GM23338 (cell line): Measurements from ENCODE around the gene ST8SIA6. TPM values are rescaled to one million over a fixed set of nuclear protein-coding genes. Genes with fewer than 3 reads are reported as not detected.

Experiments
- ATAC-seq: fragments of 200-7000 bp; cut with Tn5 transposase; 3 replicates; pipeline ENCODE4 v1.9.1; 2020
- DNase-seq: peaks from one replicate; pipeline ENCODE4 v3.0.0-alpha.2; 2015; ENCODE audit warnings: low spot score
- H2AFZ ChIP-seq: fragments of 200-600 bp; sonication (generic); 2 replicates; pipeline ENCODE4 v1.8.0; 2016; ENCODE audit warnings: antibody characterized with exemption, mild to moderate bottlenecking, moderate library complexity
- H3F3A ChIP-seq: fragments of 200-600 bp; sonication (generic); replicated peaks from 2 replicates; pipeline ENCODE4 v1.8.0; 2017; ENCODE audit warnings: antibody characterized with exemption, mixed run types, low read depth
- H3K27ac ChIP-seq: fragments of 200-600 bp; sonication (generic); 2 replicates; pipeline ENCODE4 v1.6.1; 2016; ENCODE audit warnings: low read depth
- H3K27me3 ChIP-seq: fragments of 200-600 bp; sonication (generic); 2 replicates; pipeline ENCODE4 v1.8.0; 2016; ENCODE audit warnings: mild to moderate bottlenecking, mixed run types, moderate library complexity; ENCODE audit not compliant: insufficient read depth
- H3K36me3 ChIP-seq: fragments of 200-600 bp; sonication (generic); 2 replicates; pipeline ENCODE4 v1.8.0; 2016; ENCODE audit warnings: mild to moderate bottlenecking; ENCODE audit not compliant: insufficient read depth
- H3K4me1 ChIP-seq: fragments of 200-600 bp; sonication (generic); 2 replicates; pipeline ENCODE4 v1.8.0; 2016; ENCODE audit warnings: mild to moderate bottlenecking, moderate library complexity; ENCODE audit not compliant: insufficient read depth
- H3K4me2 ChIP-seq: fragments of 200-600 bp; sonication (generic); 2 replicates; pipeline ENCODE4 v1.7.1; 2017; ENCODE audit warnings: mixed run types
- H3K4me3 ChIP-seq: fragments of 200-600 bp; sonication (generic); 2 replicates; pipeline ENCODE4 v1.6.1; 2016; ENCODE audit warnings: mixed run types
- H3K79me2 ChIP-seq: fragments of 200-600 bp; sonication (generic); replicated peaks from 2 replicates; pipeline ENCODE4 v1.8.0; 2017; ENCODE audit warnings: mild to moderate bottlenecking; ENCODE audit not compliant: insufficient read depth
- H3K9me2 ChIP-seq: fragments of 200-600 bp; sonication (generic); 2 replicates; pipeline ENCODE4 v1.8.0; 2017; ENCODE audit not compliant: insufficient read depth
- H4K20me1 ChIP-seq: fragments of 200-600 bp; sonication (generic); replicated peaks from 2 replicates; pipeline ENCODE4 v1.8.0; 2017; ENCODE audit warnings: mild to moderate bottlenecking; ENCODE audit not compliant: insufficient read depth
- H3K27ac Mint-ChIP-seq: 2 replicates; pipeline ENCODE4 v1.8.0; 2020; ENCODE audit warnings: inconsistent platforms, mild to moderate bottlenecking, moderate library complexity, mixed read lengths
- H3K27me3 Mint-ChIP-seq: 3 replicates; pipeline ENCODE4 v1.8.0; 2022; ENCODE audit warnings: low read depth, mild to moderate bottlenecking, moderate library complexity, mixed read lengths, inconsistent platforms; ENCODE audit not compliant: insufficient read depth, poor library complexity
- H3K36me3 Mint-ChIP-seq: 3 replicates; pipeline ENCODE4 v1.8.0; 2021; ENCODE audit warnings: low read depth, mild to moderate bottlenecking, inconsistent platforms, moderate library complexity, mixed read lengths
- H3K4me1 Mint-ChIP-seq: 3 replicates; pipeline ENCODE4 v1.8.0; 2020; ENCODE audit warnings: mild to moderate bottlenecking, inconsistent platforms, mixed read lengths
- H3K4me3 Mint-ChIP-seq: 3 replicates; pipeline ENCODE4 v1.8.0; 2021; ENCODE audit warnings: moderate library complexity, mild to moderate bottlenecking, inconsistent platforms, mixed read lengths
- H3K9me3 Mint-ChIP-seq: 3 replicates; pipeline ENCODE4 v1.8.0; 2020; ENCODE audit warnings: moderate library complexity, mild to moderate bottlenecking, inconsistent platforms, mixed read lengths
- ETS1 ChIP-seq: IDR thresholded peaks from 2 replicates; pipeline ENCODE4 v1.6.1; 2016; ENCODE audit warnings: antibody characterized with exemption
- EZH2 ChIP-seq: fragments of 200-600 bp; sonication (generic); IDR thresholded peaks from one replicate; pipeline ENCODE4 v1.8.0; 2017; ENCODE audit warnings: antibody characterized with exemption, mild to moderate bottlenecking, low read depth; ENCODE audit not compliant: unreplicated experiment
- EZH2phosphoT487 ChIP-seq: fragments of 200-600 bp; sonication (generic); IDR thresholded peaks from one replicate; pipeline ENCODE4 v1.8.1; 2018; ENCODE audit warnings: antibody characterized with exemption; ENCODE audit not compliant: unreplicated experiment
- JUNB ChIP-seq: IDR thresholded peaks from one replicate; pipeline ENCODE4 v1.6.1; 2016; ENCODE audit warnings: antibody characterized with exemption; ENCODE audit not compliant: unreplicated experiment
- REST ChIP-seq: IDR thresholded peaks from one replicate; pipeline ENCODE4 v1.6.1; 2018; ENCODE audit warnings: antibody characterized with exemption; ENCODE audit not compliant: unreplicated experiment
- ZNF114 ChIP-seq: fragments of 250-450 bp; sonication (Bioruptor Pico); IDR thresholded peaks from 2 replicates; pipeline ENCODE4 v1.5.0; 2020; ENCODE audit warnings: mild to moderate bottlenecking, moderate library complexity
- polyA plus RNA-seq: library from polyadenylated mRNA; unstranded; fragments of >200 nt; fragmentation: Nextera tagmentation; extraction: Ambion mirVana; gene quantifications from 2 replicates; pipeline ENCODE4 v1.2.1, GENCODE V29; 2016
- total RNA-seq: library from RNA; depleted of rRNA; stranded (reverse); fragments of >200 nt; shearing (Covaris generic); gene quantifications from 2 replicates; pipeline ENCODE4 v1.2.3, GENCODE V29; 2014

Gene ST8SIA6
- total and polyA plus RNA-seq, 2 experiments from 2014 or later, result 1.6 to 2.3 TPM

- H3K9me3 Mint-ChIP-seq, result no peaks in the 10 kb centered on the region
- Histone ChIP-seq H3K9me2 (no peaks in the 10 kb centered on the region), H4K20me1 (no peaks in the 10 kb centered on the region), H2AFZ (no peak overlapping the region; the same call in 1 of the 2 replicates), H3K4me2 (no peak overlapping the region), H3F3A (no peaks in the 10 kb centered on the region), H3K79me2 (no peaks in the 10 kb centered on the region), H3K36me3 (no peaks in the 10 kb centered on the region), H3K27me3 (no peaks in the 10 kb centered on the region), H3K4me1 (peaks cover 9% of the 10 kb centered on the region), H3K4me3 (no peak overlapping the region), H3K27ac (no peak overlapping the region)
- peaks cover 2% of the 10 kb centered on the region for H3K27me3 Mint-ChIP-seq
- H3K36me3 Mint-ChIP-seq, result no peaks in the 10 kb centered on the region
- no peak for TF ChIP-seq EZH2
- peaks cover 5% of the 10 kb centered on the region; the same call in 2 of the 3 replicates for H3K4me1 Mint-ChIP-seq
- no peak overlapping the region for H3K4me3 Mint-ChIP-seq
- no peak overlapping the region for H3K27ac Mint-ChIP-seq
- ATAC-seq (no peak), DNase-seq (no peak)
Observed at GRCh38 chr10:17427666-17428350, 26.6 kb downstream of the ST8SIA6 start.

GRCh38 chr10:17427201-17427600, 27.2 kb downstream of the ST8SIA6 start:
- no peak for TF ChIP-seq REST
- no peak for TF ChIP-seq ZNF114
- TF ChIP-seq ETS1, result no peak
- no peak for DNase-seq
- H3K4me3 ChIP-seq, result no peak overlapping the region
- ATAC-seq, result no peak
- H3K27ac ChIP-seq, result no peak overlapping the region
- H3K27ac Mint-ChIP-seq, result no peak overlapping the region
- H2AFZ ChIP-seq, result no peak overlapping the region
- H3K27me3 Mint-ChIP-seq, result peaks cover 2% of the 10 kb centered on the region
- no peaks in the 10 kb centered on the region for H3K79me2 ChIP-seq
- H3K9me2 ChIP-seq, result no peaks in the 10 kb centered on the region
- H3F3A ChIP-seq, result no peaks in the 10 kb centered on the region
- H3K27me3 ChIP-seq, result no peaks in the 10 kb centered on the region
- no peaks in the 10 kb centered on the region for H3K36me3 ChIP-seq
- peaks cover 5% of the 10 kb centered on the region; the same call in 2 of the 3 replicates for H3K4me1 Mint-ChIP-seq
- H3K4me3 Mint-ChIP-seq, result no peak overlapping the region
- H3K4me1 ChIP-seq, result peaks cover 9% of the 10 kb centered on the region
- no peaks in the 10 kb centered on the region for H3K9me3 Mint-ChIP-seq
- no peaks in the 10 kb centered on the region for H4K20me1 ChIP-seq
- H3K36me3 Mint-ChIP-seq, result no peaks in the 10 kb centered on the region
- H3K4me2 ChIP-seq, result no peak overlapping the region

GRCh38 chr10:17426263-17426750, 28.1 kb downstream of the ST8SIA6 start:
- Histone ChIP-seq H3K36me3 (no peaks in the 10 kb centered on the region), H3K4me3 (no peak overlapping the region), H3K4me1 (peaks cover 9% of the 10 kb centered on the region), H3K79me2 (no peaks in the 10 kb centered on the region), H3K9me2 (no peaks in the 10 kb centered on the region), H4K20me1 (no peaks in the 10 kb centered on the region), H3K4me2 (no peak overlapping the region), H3K27me3 (no peaks in the 10 kb centered on the region), H2AFZ (no peak overlapping the region), H3F3A (no peaks in the 10 kb centered on the region), H3K27ac (no peak overlapping the region)
- Mint-ChIP-seq H3K9me3 (no peaks in the 10 kb centered on the region), H3K36me3 (no peaks in the 10 kb centered on the region), H3K4me3 (no peak overlapping the region), H3K27ac (no peak overlapping the region), H3K4me1 (peaks cover 5% of the 10 kb centered on the region; the same call in 2 of the 3 replicates), H3K27me3 (peaks cover 2% of the 10 kb centered on the region)
- ATAC-seq, result no peak
- DNase-seq, result no peak
- TF ChIP-seq JUNB (no peak), ZNF114 (no peak), REST (no peak), EZH2 (no peak), ETS1 (no peak), EZH2phosphoT487 (no peak)
